IMR-90 (cell line): Measurements from ENCODE around the gene DGKZ. TPM values are rescaled to one million over a fixed set of nuclear protein-coding genes. Genes with fewer than 3 reads are reported as not detected.

Experiments
- ATAC-seq: fragments of 200-7000 bp; cut with Tn5 transposase; 2 replicates; pipeline ENCODE4 v1.9.1; 2020; ENCODE audit warnings: low read depth, mild to moderate bottlenecking, moderate library complexity
- BruUV-seq: library from RNA; stranded (reverse); fragments of 400-500 nt; replicated peaks from 2 replicates; lab custom pipeline; 2021; lab: Mats Ljungman, UMichigan
- CTCF ChIA-PET: fragments of 300-600 bp; formaldehyde crosslinking; extraction: SDS; loops from one replicate; lab custom pipeline; 2021; ENCODE audit warnings: antibody characterized with exemption; lab: Yijun Ruan, JAX
- POLR2A ChIA-PET: fragments of 300-600 bp; sonication (Branson Sonifier 250); formaldehyde crosslinking; loops from one replicate; lab custom pipeline; 2022; ENCODE audit warnings: antibody characterized with exemption; ENCODE audit not compliant: unreplicated experiment; lab: Charles Lee
- DNase-seq: peaks from one replicate; pipeline ENCODE4 v3.0.0; 2013
- H2AFZ ChIP-seq: replicated peaks from 2 replicates; pipeline ENCODE3; 2013; ENCODE audit warnings: low read length, mild to moderate bottlenecking; ENCODE audit not compliant: poor library complexity
- H2AK5ac ChIP-seq: 2 replicates; pipeline ENCODE4 v1.6.1; 2013; ENCODE audit warnings: low read depth, low read length, inconsistent platforms
- H2AK9ac ChIP-seq: replicated peaks from 2 replicates; pipeline ENCODE3; 2013; ENCODE audit warnings: mild to moderate bottlenecking, low read depth, low read length, moderate library complexity; ENCODE audit not compliant: poor library complexity
- H2BK120ac ChIP-seq: 2 replicates; pipeline ENCODE4 v1.6.1; 2013; ENCODE audit warnings: low read depth, low read length, inconsistent platforms
- H2BK15ac ChIP-seq: 3 replicates; pipeline ENCODE4 v1.6.1; 2013; ENCODE audit warnings: low read depth, low read length, inconsistent platforms
- H2BK20ac ChIP-seq: 2 replicates; pipeline ENCODE4 v1.6.1; 2013; ENCODE audit warnings: low read depth, mild to moderate bottlenecking, inconsistent platforms, low read length, moderate library complexity
- H2BK5ac ChIP-seq: 2 replicates; pipeline ENCODE4 v1.6.1; 2013; ENCODE audit warnings: mild to moderate bottlenecking, low read depth, low read length, inconsistent platforms; ENCODE audit not compliant: poor library complexity, severe bottlenecking
- H3K14ac ChIP-seq: replicated peaks from 2 replicates; pipeline ENCODE4 v1.6.1; 2013; ENCODE audit warnings: low read depth, low read length, inconsistent platforms
- H3K18ac ChIP-seq: 2 replicates; pipeline ENCODE4 v1.6.1; 2013; ENCODE audit warnings: low read depth, low read length, control low read depth
- H3K23ac ChIP-seq: 2 replicates; pipeline ENCODE4 v1.6.1; 2013; ENCODE audit warnings: low read depth, low read length, inconsistent platforms
- H3K27ac ChIP-seq: 2 replicates; pipeline ENCODE4 v1.5.1; 2013; ENCODE audit warnings: mild to moderate bottlenecking, control low read depth, low read length; ENCODE audit not compliant: insufficient read depth
- H3K27me3 ChIP-seq: 2 replicates; pipeline ENCODE4 v1.6.1; 2013; ENCODE audit warnings: low read length; ENCODE audit not compliant: control insufficient read depth, insufficient read depth
- H3K36me3 ChIP-seq: 2 replicates; pipeline ENCODE4 v1.6.1; 2013; ENCODE audit warnings: low read length, mixed read lengths; ENCODE audit not compliant: control insufficient read depth, insufficient read depth
- H3K4ac ChIP-seq: 2 replicates; pipeline ENCODE4 v1.6.1; 2013; ENCODE audit warnings: low read depth, low read length, inconsistent platforms
- H3K4me1 ChIP-seq: 2 replicates; pipeline ENCODE4 v1.6.1; 2013; ENCODE audit warnings: low read length, mixed read lengths; ENCODE audit not compliant: control insufficient read depth, insufficient read depth
- H3K4me2 ChIP-seq: 2 replicates; pipeline ENCODE4 v1.6.1; 2013; ENCODE audit warnings: low read depth, mild to moderate bottlenecking, control low read depth, low read length, moderate library complexity
- H3K4me3 ChIP-seq: 2 replicates; pipeline ENCODE4 v1.5.1; 2013; ENCODE audit warnings: low read depth, mild to moderate bottlenecking, control low read depth, low read length, moderate library complexity; ENCODE audit not compliant: insufficient read depth
- H3K56ac ChIP-seq: 2 replicates; pipeline ENCODE4 v1.6.1; 2013; ENCODE audit warnings: low read length, inconsistent platforms; ENCODE audit not compliant: insufficient read depth; ENCODE audit errors: extremely low read depth
- H3K79me1 ChIP-seq, 2 experiments: 2 replicates each; pipeline ENCODE4 v1.6.1; 2013; ENCODE audit warnings: low read length in 2 of 2, inconsistent platforms in 1 of 2, low read depth in 1 of 2
- H3K9ac ChIP-seq: 2 replicates; pipeline ENCODE4 v1.6.1; 2013; ENCODE audit warnings: low read depth, low read length, control low read depth
- H3K9me1 ChIP-seq: 2 replicates; pipeline ENCODE4 v1.6.1; 2013; ENCODE audit warnings: low read length, inconsistent platforms; ENCODE audit not compliant: insufficient read depth
- H3K9me3 ChIP-seq: 2 replicates; pipeline ENCODE4 v1.6.1; 2013; ENCODE audit warnings: low read length; ENCODE audit not compliant: control insufficient read depth, insufficient read depth
- H4K20me1 ChIP-seq: 2 replicates; pipeline ENCODE4 v1.6.1; 2013; ENCODE audit warnings: low read length, inconsistent platforms; ENCODE audit not compliant: insufficient read depth
- H4K5ac ChIP-seq: 2 replicates; pipeline ENCODE4 v1.6.1; 2013; ENCODE audit warnings: mild to moderate bottlenecking, low read depth, low read length, control low read depth
- H4K8ac ChIP-seq, 2 experiments: 2 replicates each; pipeline ENCODE4 v1.6.1; 2013; ENCODE audit warnings: low read depth in 2 of 2, low read length in 2 of 2, control low read depth in 1 of 2, inconsistent platforms in 1 of 2
- H4K91ac ChIP-seq: 2 replicates; pipeline ENCODE4 v1.6.1; 2013; ENCODE audit warnings: low read depth, low read length, inconsistent platforms; ENCODE audit not compliant: insufficient read depth
- BHLHE40 ChIP-seq: fragments of 150-350 bp; IDR thresholded peaks from 2 replicates; pipeline ENCODE4 v1.6.1; 2016; ENCODE audit warnings: mild to moderate bottlenecking, low read depth, low read length
- CEBPB ChIP-seq: IDR thresholded peaks from 2 replicates; pipeline ENCODE4 v1.6.1; 2012; ENCODE audit warnings: low read depth, low read length, improper control_type of control experiment
- CHD1 ChIP-seq: IDR thresholded peaks from 2 replicates; pipeline ENCODE4 v1.6.1; 2012; ENCODE audit warnings: low read depth, low read length, improper control_type of control experiment
- ELK1 ChIP-seq: fragments of 150-350 bp; IDR thresholded peaks from 2 replicates; pipeline ENCODE4 v1.6.1; 2016; ENCODE audit warnings: low read depth, mild to moderate bottlenecking, low read length, moderate library complexity, borderline replicate concordance
- FOS ChIP-seq: fragments of 150-350 bp; IDR thresholded peaks from 2 replicates; pipeline ENCODE4 v1.6.1; 2016; ENCODE audit warnings: low read depth, low read length
- MAFK ChIP-seq: IDR thresholded peaks from 2 replicates; pipeline ENCODE4 v1.6.1; 2012; ENCODE audit warnings: low read depth, low read length, improper control_type of control experiment
- MAZ ChIP-seq: IDR thresholded peaks from 2 replicates; pipeline ENCODE4 v1.6.1; 2012; ENCODE audit warnings: low read depth, mild to moderate bottlenecking, low read length, improper control_type of control experiment, moderate library complexity, borderline replicate concordance
- MXI1 ChIP-seq: IDR thresholded peaks from 2 replicates; pipeline ENCODE4 v1.6.1; 2012; ENCODE audit warnings: low read depth, mild to moderate bottlenecking, low read length, moderate library complexity, borderline replicate concordance
- NFE2L2 ChIP-seq: fragments of 150-350 bp; IDR thresholded peaks from 2 replicates; pipeline ENCODE4 v1.6.1; 2016; ENCODE audit warnings: low read depth, mild to moderate bottlenecking, low read length
- POLR2A ChIP-seq: IDR thresholded peaks from 2 replicates; pipeline ENCODE4 v1.6.1; 2012; ENCODE audit warnings: mild to moderate bottlenecking, low read depth, low read length
- RAD21 ChIP-seq: IDR thresholded peaks from 2 replicates; pipeline ENCODE4 v1.6.1; 2012; ENCODE audit warnings: low read length, improper control_type of control experiment
- RCOR1 ChIP-seq: IDR thresholded peaks from 2 replicates; pipeline ENCODE4 v1.6.1; 2012; ENCODE audit warnings: mild to moderate bottlenecking, low read length, improper control_type of control experiment; ENCODE audit not compliant: insufficient replicate concordance
- RFX5 ChIP-seq: IDR thresholded peaks from 2 replicates; pipeline ENCODE4 v1.8.0; 2012; ENCODE audit warnings: low read depth, mild to moderate bottlenecking, low read length, moderate library complexity
- SMC3 ChIP-seq: fragments of 150-350 bp; IDR thresholded peaks from 2 replicates; pipeline ENCODE4 v1.6.1; 2016; ENCODE audit warnings: low read depth, mild to moderate bottlenecking, antibody characterized with exemption, low read length, moderate library complexity
- USF2 ChIP-seq: fragments of 150-350 bp; IDR thresholded peaks from 2 replicates; pipeline ENCODE4 v1.6.1; 2017; ENCODE audit warnings: mild to moderate bottlenecking, antibody characterized with exemption, low read length, low read depth
- WGBS, 2 experiments: methylation state at CpG; one replicate each; pipeline versions ENCODE4 v1.1.5 to v1.1.7; 2013; ENCODE audit warnings: missing lambda C conversion rate in 2 of 2; ENCODE audit not compliant: insufficient read length in 1 of 2; ENCODE audit errors: extremely low coverage in 2 of 2; 5-methylcytosine and 5-hydroxymethylcytosine counted together
- dilution Hi-C: fragments of 300-500 bp; cut with HindIII; formaldehyde crosslinking; loops from one replicate; pipeline ENCODE4 v1.14.3; 2018; ENCODE audit warnings: low sequenced_read_pairs; ENCODE audit not compliant: unreplicated experiment
- in situ Hi-C: fragments of 300-500 bp; cut with MboI; formaldehyde crosslinking; loops from 3 replicates; pipeline ENCODE4 v1.14.3; 2019; ENCODE audit warnings: low sequenced_read_pairs, inconsistent platforms, mixed read lengths
- intact Hi-C: fragments of 100-400 bp; cut with micrococcal nuclease; formaldehyde crosslinking; loops from 2 replicates; pipeline ENCODE4 v1.10.0; 2022
- polyA plus RNA-seq, 3 experiments: library from polyadenylated mRNA; depleted of rRNA; stranded (reverse); fragments of >200 nt; gene quantifications; 2 replicates each; pipeline ENCODE4 v1.2.3, GENCODE V29; 2012; ENCODE audit warnings: low replicate concordance in 1 of 3
- total RNA-seq: library from RNA; depleted of rRNA; stranded (reverse); fragments of >200 nt; gene quantifications from 2 replicates; pipeline ENCODE4 v1.2.3, GENCODE V29; 2012
- TF ChIP-seq, protein P1 (sequence below): conservative IDR thresholded peaks from 2 replicates; pipeline ENCODE4 v1.5.1; 2012; ENCODE audit warnings: mild to moderate bottlenecking, low read depth, low read length, improper control_type of control experiment

Gene DGKZ
- total and polyA plus RNA-seq, 2 of the 4 experiments (the other 2 are of a cell fraction) = 46.8 to 62.0 TPM

DNA sequence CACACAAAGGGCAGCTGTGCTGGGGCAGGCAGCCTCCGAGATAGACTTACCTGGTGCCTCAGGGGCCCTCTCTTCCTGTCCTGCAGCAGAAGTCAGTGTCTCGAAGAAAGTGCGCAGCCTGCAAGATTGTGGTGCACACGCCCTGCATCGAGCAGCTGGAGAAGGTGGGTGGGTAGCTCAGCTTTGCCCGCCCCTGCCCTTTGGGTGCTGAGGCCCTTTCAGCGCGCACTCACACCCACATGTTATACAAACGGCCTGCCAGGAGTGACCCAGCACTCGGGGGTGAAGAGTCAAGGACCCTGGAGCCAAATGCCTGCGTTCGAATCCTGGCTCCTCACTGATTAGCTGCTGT, 20.6 kb downstream of the DGKZ start:
- Histone ChIP-seq H3K9me3 (no peaks in the 10 kb centered on the region), H2AK5ac (peak overlapping the region; percentile 9; the same call in 1 of the 2 replicates), H2BK120ac (no peak overlapping the region), H3K27me3 (no peaks in the 10 kb centered on the region), H4K8ac (no peak overlapping the region), H3K4me1 (peaks cover 19% of the 10 kb centered on the region), H3K18ac (no peak overlapping the region), H3K56ac (no peak overlapping the region), H3K4me2 (no peak overlapping the region), H2BK20ac (no peak overlapping the region), H3K36me3 (peaks cover 18% of the 10 kb centered on the region; the same call in 1 of the 2 replicates), H3K23ac (no peak overlapping the region), H4K20me1 (peaks cover 25% of the 10 kb centered on the region), H2AK9ac (peak overlapping the region; percentile 78), H3K4me3 (no peak overlapping the region), H2BK15ac (no peak overlapping the region; the same call in 2 of the 3 replicates), H3K14ac (no peak overlapping the region), H4K5ac (no peak overlapping the region), H2AFZ (peak overlapping the region; percentile 70), H3K9ac (no peak overlapping the region), H3K4ac (no peak overlapping the region), H3K9me1 (peaks cover 6% of the 10 kb centered on the region; the same call in 1 of the 2 replicates), H4K91ac (no peak overlapping the region), H2BK5ac (no peak overlapping the region), H3K79me1 (peaks cover 9 to 52% of the 10 kb centered on the region in 2 experiments), H3K27ac (no peak overlapping the region)
- CTCF ChIA-PET = interaction anchor here (1.0 kb wide), 1 partner anchor 9 kb away, joined by 3 read pairs; no protein-coding TSS in a partner anchor
- no peak for DNase-seq
- TF ChIP-seq BHLHE40 (no peak), MXI1 (no peak), RAD21 (no peak), RFX5 (no peak), MAFK (no peak), FOS (no peak), RCOR1 (no peak), NFE2L2 (no peak), CHD1 (no peak), USF2 (no peak), CEBPB (no peak), ELK1 (no peak), SMC3 (no peak), MAZ (no peak), POLR2A (no peak)
- TF ChIP-seq, protein P1, sequence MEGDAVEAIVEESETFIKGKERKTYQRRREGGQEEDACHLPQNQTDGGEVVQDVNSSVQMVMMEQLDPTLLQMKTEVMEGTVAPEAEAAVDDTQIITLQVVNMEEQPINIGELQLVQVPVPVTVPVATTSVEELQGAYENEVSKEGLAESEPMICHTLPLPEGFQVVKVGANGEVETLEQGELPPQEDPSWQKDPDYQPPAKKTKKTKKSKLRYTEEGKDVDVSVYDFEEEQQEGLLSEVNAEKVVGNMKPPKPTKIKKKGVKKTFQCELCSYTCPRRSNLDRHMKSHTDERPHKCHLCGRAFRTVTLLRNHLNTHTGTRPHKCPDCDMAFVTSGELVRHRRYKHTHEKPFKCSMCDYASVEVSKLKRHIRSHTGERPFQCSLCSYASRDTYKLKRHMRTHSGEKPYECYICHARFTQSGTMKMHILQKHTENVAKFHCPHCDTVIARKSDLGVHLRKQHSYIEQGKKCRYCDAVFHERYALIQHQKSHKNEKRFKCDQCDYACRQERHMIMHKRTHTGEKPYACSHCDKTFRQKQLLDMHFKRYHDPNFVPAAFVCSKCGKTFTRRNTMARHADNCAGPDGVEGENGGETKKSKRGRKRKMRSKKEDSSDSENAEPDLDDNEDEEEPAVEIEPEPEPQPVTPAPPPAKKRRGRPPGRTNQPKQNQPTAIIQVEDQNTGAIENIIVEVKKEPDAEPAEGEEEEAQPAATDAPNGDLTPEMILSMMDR = no peak
- POLR2A ChIA-PET = no interaction called here
- WGBS, 2 experiments = 62% methylated on average over 3 of the region's 12 CpGs; no CpG with 5 or more reads in 1 of the 2 experiments
- dilution Hi-C loops (no loop called here), in situ Hi-C loops (no loop called here), intact Hi-C loops (loop anchor here (2.0 kb wide), 1 partner anchor 129 kb away; no protein-coding TSS in a partner anchor)
- ATAC-seq = no peak
- no TSS peak for BruUV-seq
